PC-9 (cell line): ENCODE data around the gene EPHA7. TPM values are rescaled to one million over a fixed set of nuclear protein-coding genes. Genes with fewer than 3 reads are reported as not detected.

Experiments
- BruUV-seq: library from RNA; stranded (reverse); fragments of 400-500 nt; replicated peaks from 2 replicates; lab custom pipeline; 2021; lab: Mats Ljungman, UMichigan
- CTCF ChIA-PET: fragments of 300-600 bp; sonication (Branson Sonifier 250); formaldehyde crosslinking; loops from one replicate; lab custom pipeline; 2022; ENCODE audit warnings: antibody characterized with exemption; lab: Charles Lee
- POLR2A ChIA-PET: fragments of 300-600 bp; sonication (Branson Sonifier 250); formaldehyde crosslinking; loops from one replicate; lab custom pipeline; 2022; ENCODE audit warnings: antibody characterized with exemption; ENCODE audit not compliant: unreplicated experiment; lab: Charles Lee
- DNase-seq, 2 experiments: peaks; one replicate each; pipeline versions ENCODE4 v3.0.0 to v3.0.0-alpha.2; 2015 to 2022; ENCODE audit warnings: mixed read lengths in 1 of 2
- H2AFZ ChIP-seq: fragments of 200-600 bp; sonication (generic); 2 replicates; pipeline ENCODE4 v1.8.1; 2017; ENCODE audit warnings: antibody characterized with exemption
- H3F3A ChIP-seq: fragments of 200-600 bp; sonication (generic); 2 replicates; pipeline ENCODE4 v1.8.1; 2017; ENCODE audit warnings: antibody characterized with exemption, mild to moderate bottlenecking, low read depth; ENCODE audit not compliant: insufficient read depth
- H3K27ac ChIP-seq: fragments of 200-600 bp; sonication (generic); 2 replicates; pipeline ENCODE4 v1.6.1; 2016; ENCODE audit warnings: mixed run types
- H3K27me3 ChIP-seq: fragments of 200-600 bp; sonication (generic); 2 replicates; pipeline ENCODE4 v1.6.1; 2016; ENCODE audit warnings: low read depth, mixed run types; ENCODE audit not compliant: insufficient read depth
- H3K36me3 ChIP-seq: fragments of 200-600 bp; sonication (generic); 2 replicates; pipeline ENCODE4 v1.6.1; 2016; ENCODE audit warnings: low read depth, mixed run types
- H3K4me1 ChIP-seq: fragments of 200-600 bp; sonication (generic); replicated peaks from 2 replicates; pipeline ENCODE4 v1.6.1; 2016; ENCODE audit warnings: mixed run types; ENCODE audit not compliant: insufficient read depth
- H3K4me2 ChIP-seq: fragments of 200-600 bp; sonication (generic); 2 replicates; pipeline ENCODE4 v1.6.1; 2017; ENCODE audit warnings: mixed run types
- H3K4me3 ChIP-seq: fragments of 200-600 bp; sonication (generic); 2 replicates; pipeline ENCODE4 v1.6.1; 2016; ENCODE audit warnings: mixed run types
- H3K79me2 ChIP-seq: fragments of 200-600 bp; sonication (generic); 2 replicates; pipeline ENCODE4 v1.6.1; 2017; ENCODE audit warnings: low read depth, mixed run types
- H3K9me2 ChIP-seq: fragments of 200-600 bp; sonication (generic); 2 replicates; pipeline ENCODE4 v1.8.1; 2017; ENCODE audit warnings: mild to moderate bottlenecking; ENCODE audit not compliant: insufficient read depth
- H3K9me3 ChIP-seq: fragments of 200-600 bp; sonication (generic); 2 replicates; pipeline ENCODE4 v1.8.1; 2016; ENCODE audit warnings: low read depth; ENCODE audit not compliant: insufficient read depth
- H4K20me1 ChIP-seq: fragments of 200-600 bp; sonication (generic); 2 replicates; pipeline ENCODE4 v1.8.1; 2017; ENCODE audit not compliant: insufficient read depth
- CTCF ChIP-seq: fragments of 200-600 bp; sonication (generic); conservative IDR thresholded peaks from 2 replicates; pipeline ENCODE4 v1.6.1; 2017; ENCODE audit warnings: mixed run types, antibody characterized with exemption, mild to moderate bottlenecking, moderate library complexity
- EZH2 ChIP-seq: fragments of 200-600 bp; sonication (generic); IDR thresholded peaks from 2 replicates; pipeline ENCODE4 v1.8.0; 2017; ENCODE audit warnings: antibody characterized with exemption, low read depth
- intact Hi-C: fragments of 100-400 bp; cut with micrococcal nuclease; formaldehyde crosslinking; loops from one replicate; pipeline ENCODE4 v1.10.0; 2022; ENCODE audit not compliant: unreplicated experiment
- total RNA-seq: library from RNA; stranded (reverse); gene quantifications from 2 replicates; pipeline ENCODE4 v1.2.3, GENCODE V29; 2021

EPHA7 gene
- total RNA-seq, 1 experiment from 2014 or later: 0.57 TPM

GRCh38 chr6:93433592-93433991 lies 14.2 kb upstream of the EPHA7 start:
- H3K27me3 ChIP-seq: no peaks in the 10 kb centered on the region
- no peaks in the 10 kb centered on the region for H3K79me2 ChIP-seq
- BruUV-seq: no TSS peak
- no peaks in the 10 kb centered on the region for H3K4me1 ChIP-seq
- H3K36me3 ChIP-seq: no peaks in the 10 kb centered on the region
- TF ChIP-seq EZH2 (no peak), CTCF (no peak)
- H3K4me2 ChIP-seq: no peak overlapping the region
- POLR2A ChIA-PET: no interaction called here
- H3K4me3 ChIP-seq: no peak overlapping the region
- no peaks in the 10 kb centered on the region for H4K20me1 ChIP-seq
- DNase-seq: no peak
- H3K27ac ChIP-seq: no peak overlapping the region
- H3F3A ChIP-seq: no peaks in the 10 kb centered on the region
- H2AFZ ChIP-seq: no peak overlapping the region
- H3K9me2 ChIP-seq: no peaks in the 10 kb centered on the region
- CTCF ChIA-PET: no interaction called here
- intact Hi-C loops: no loop called here
- no peaks in the 10 kb centered on the region for H3K9me3 ChIP-seq

- H3F3A ChIP-seq: no peaks in the 10 kb centered on the region
- CTCF ChIA-PET: interaction anchor here (1.4 kb wide), 1 partner anchor 614 kb away, joined by 4 read pairs; no protein-coding TSS in a partner anchor
- intact Hi-C loops: loop anchor here (5.0 kb wide), 1 partner anchor 612 kb away; no protein-coding TSS in a partner anchor
These were observed 5.1 kb upstream of the EPHA7 start for GRCh38 chr6:93424303-93425064.

GRCh38 chr6:93423542-93423941 lies 4.2 kb upstream of the EPHA7 start:
- Histone ChIP-seq H2AFZ (no peak overlapping the region), H3K9me2 (no peaks in the 10 kb centered on the region), H3K79me2 (no peaks in the 10 kb centered on the region), H3F3A (no peaks in the 10 kb centered on the region), H3K9me3 (no peaks in the 10 kb centered on the region), H3K36me3 (no peaks in the 10 kb centered on the region), H3K27me3 (no peaks in the 10 kb centered on the region), H3K4me1 (no peaks in the 10 kb centered on the region), H3K4me3 (no peak overlapping the region), H3K27ac (no peak overlapping the region), H3K4me2 (no peak overlapping the region), H4K20me1 (no peaks in the 10 kb centered on the region)
- no TSS peak for BruUV-seq
- no peak for TF ChIP-seq EZH2
- no peak; the same call in 1 of the 2 replicates for TF ChIP-seq CTCF
- intact Hi-C loops: loop anchor here (5.0 kb wide), 1 partner anchor 611 kb away; no protein-coding TSS in a partner anchor
- POLR2A ChIA-PET: no interaction called here
- CTCF ChIA-PET: interaction anchor here (0.7 kb wide), 1 partner anchor 647 kb away, joined by 4 read pairs; no protein-coding TSS in a partner anchor
- DNase-seq: peak in 1 of 2 experiments; percentile 30

More at GRCh38 chr6:93424303-93425064, 5.1 kb upstream of the EPHA7 start:
- H3K27me3 ChIP-seq: no peaks in the 10 kb centered on the region
- H3K36me3 ChIP-seq: no peaks in the 10 kb centered on the region
- peak; percentile 49 for TF ChIP-seq CTCF
- no peak for TF ChIP-seq EZH2
- H3K9me2 ChIP-seq: no peaks in the 10 kb centered on the region
- H3K27ac ChIP-seq: no peak overlapping the region
- BruUV-seq: no TSS peak
- no peaks in the 10 kb centered on the region for H3K79me2 ChIP-seq
- no peak overlapping the region for H3K4me2 ChIP-seq
- H3K9me3 ChIP-seq: no peaks in the 10 kb centered on the region
- DNase-seq: no peak
- no peak overlapping the region for H3K4me3 ChIP-seq
- no peaks in the 10 kb centered on the region for H4K20me1 ChIP-seq
- no peaks in the 10 kb centered on the region for H3K4me1 ChIP-seq
- H2AFZ ChIP-seq: no peak overlapping the region
- POLR2A ChIA-PET: no interaction called here
